ENCODE measurements around the gene EDA.

Gene EDA

GRCh38 chrX:70052895-70053615 is 437.1 kb downstream of the EDA start:
- H3K4me3 ChIP-seq (ENCODE audit: low read depth, low read length), result no peak overlapping the region
- TF ChIP-seq, protein P1, sequence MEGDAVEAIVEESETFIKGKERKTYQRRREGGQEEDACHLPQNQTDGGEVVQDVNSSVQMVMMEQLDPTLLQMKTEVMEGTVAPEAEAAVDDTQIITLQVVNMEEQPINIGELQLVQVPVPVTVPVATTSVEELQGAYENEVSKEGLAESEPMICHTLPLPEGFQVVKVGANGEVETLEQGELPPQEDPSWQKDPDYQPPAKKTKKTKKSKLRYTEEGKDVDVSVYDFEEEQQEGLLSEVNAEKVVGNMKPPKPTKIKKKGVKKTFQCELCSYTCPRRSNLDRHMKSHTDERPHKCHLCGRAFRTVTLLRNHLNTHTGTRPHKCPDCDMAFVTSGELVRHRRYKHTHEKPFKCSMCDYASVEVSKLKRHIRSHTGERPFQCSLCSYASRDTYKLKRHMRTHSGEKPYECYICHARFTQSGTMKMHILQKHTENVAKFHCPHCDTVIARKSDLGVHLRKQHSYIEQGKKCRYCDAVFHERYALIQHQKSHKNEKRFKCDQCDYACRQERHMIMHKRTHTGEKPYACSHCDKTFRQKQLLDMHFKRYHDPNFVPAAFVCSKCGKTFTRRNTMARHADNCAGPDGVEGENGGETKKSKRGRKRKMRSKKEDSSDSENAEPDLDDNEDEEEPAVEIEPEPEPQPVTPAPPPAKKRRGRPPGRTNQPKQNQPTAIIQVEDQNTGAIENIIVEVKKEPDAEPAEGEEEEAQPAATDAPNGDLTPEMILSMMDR (IDR thresholded peaks at IDR 0.05; ENCODE audit: low read depth, low read length), result no peak

DNA sequence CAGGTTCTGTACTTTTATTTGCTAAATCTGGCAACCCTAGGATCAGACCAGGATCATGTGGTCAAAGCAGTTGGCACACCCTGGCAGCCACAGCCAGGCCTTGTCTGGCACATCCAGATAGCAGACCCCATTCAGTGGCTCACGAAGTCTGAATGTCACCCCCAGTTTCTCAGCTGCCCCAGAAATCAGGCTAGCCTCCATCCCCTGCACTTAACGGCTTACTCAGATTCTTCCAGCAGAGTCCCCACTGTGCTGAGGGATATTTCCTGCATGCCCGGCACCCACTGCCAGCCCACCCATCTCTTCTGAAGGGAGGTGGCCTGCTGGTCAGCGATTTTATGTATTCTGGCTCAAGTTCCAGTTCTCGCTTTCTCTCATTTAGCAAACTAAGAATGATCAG is 438.5 kb downstream of the EDA start:
- no peak overlapping the region for H3K4me3 ChIP-seq (ENCODE audit: low read depth, low read length)
- TF ChIP-seq, protein P1 (IDR thresholded peaks at IDR 0.05; ENCODE audit: low read depth, low read length), result no peak

GRCh38 chrX:70062076-70062475 is 446.2 kb downstream of the EDA start, which contains the start of gene OTUD6A:
Gene OTUD6A (plus strand): TSS chrX:70062457. CDS start chrX:70062525, 68 bp downstream.
- TF ChIP-seq, protein P1 (IDR thresholded peaks at IDR 0.05; ENCODE audit: low read depth, low read length), result no peak
- no peak within 1 kb of the TSS for H3K4me3 ChIP-seq (ENCODE audit: low read depth, low read length)

- no peak overlapping the region for H3K4me3 ChIP-seq (ENCODE audit: low read depth, low read length)
- TF ChIP-seq, protein P1 (IDR thresholded peaks at IDR 0.05; ENCODE audit: low read depth, low read length), result no peak
Observed at GRCh38 chrX:70062961-70063550, 447.1 kb downstream of the EDA start.

DNA sequence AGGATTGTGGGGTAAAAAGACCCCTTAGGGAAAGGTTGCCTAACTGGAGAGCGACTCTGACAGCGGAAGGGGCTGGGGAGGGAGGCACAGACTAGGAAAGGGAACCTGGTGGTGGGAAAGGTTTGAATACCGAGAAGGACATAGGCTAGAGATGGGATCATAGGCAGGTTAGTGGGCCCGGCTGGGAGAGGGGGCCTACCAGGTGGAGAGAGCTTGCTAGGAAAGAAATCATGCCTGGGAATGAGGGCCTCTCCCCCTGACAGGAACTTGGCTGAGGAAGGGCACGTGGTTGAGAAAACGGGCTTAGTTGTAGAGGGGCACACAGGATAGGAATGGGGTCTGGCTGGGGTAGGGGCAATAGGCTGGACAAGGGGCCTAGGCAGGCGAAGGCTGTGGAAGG is 450.7 kb downstream of the EDA start:
- no peak overlapping the region for H3K4me3 ChIP-seq (ENCODE audit: low read depth, low read length)
- TF ChIP-seq, protein P1 (IDR thresholded peaks at IDR 0.05; ENCODE audit: low read depth, low read length), result no peak

DNA sequence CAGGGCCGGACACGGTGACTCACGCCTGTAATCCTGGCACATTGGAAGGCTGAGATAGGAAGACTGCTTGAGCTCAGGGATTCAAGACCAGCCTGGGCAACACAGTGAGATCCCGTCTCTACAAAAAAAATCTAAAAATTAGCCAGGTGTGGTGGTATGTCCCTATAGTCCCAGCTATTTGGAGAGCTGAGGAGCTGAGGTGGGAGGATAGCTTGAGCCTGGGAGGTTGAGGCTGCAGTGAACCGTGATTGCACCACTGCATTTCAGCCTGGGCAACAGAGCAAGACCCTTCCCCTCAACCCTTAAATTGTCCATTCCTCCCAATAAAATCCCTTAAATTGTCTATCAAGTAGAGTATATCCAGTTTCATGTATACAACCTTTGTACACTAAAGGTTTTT is 463.4 kb downstream of the EDA start:
- TF ChIP-seq, protein P1 (IDR thresholded peaks at IDR 0.05; ENCODE audit: low read depth, low read length), result no peak
- H3K4me3 ChIP-seq (ENCODE audit: low read depth, low read length), result no peak overlapping the region

GRCh38 chrX:70079870-70080269 is 464.0 kb downstream of the EDA start:
- no peak overlapping the region for H3K4me3 ChIP-seq (ENCODE audit: low read depth, low read length)
- TF ChIP-seq, protein P1 (IDR thresholded peaks at IDR 0.05; ENCODE audit: low read depth, low read length), result no peak
